ENCODE data around the gene ARPC2.

DNA sequence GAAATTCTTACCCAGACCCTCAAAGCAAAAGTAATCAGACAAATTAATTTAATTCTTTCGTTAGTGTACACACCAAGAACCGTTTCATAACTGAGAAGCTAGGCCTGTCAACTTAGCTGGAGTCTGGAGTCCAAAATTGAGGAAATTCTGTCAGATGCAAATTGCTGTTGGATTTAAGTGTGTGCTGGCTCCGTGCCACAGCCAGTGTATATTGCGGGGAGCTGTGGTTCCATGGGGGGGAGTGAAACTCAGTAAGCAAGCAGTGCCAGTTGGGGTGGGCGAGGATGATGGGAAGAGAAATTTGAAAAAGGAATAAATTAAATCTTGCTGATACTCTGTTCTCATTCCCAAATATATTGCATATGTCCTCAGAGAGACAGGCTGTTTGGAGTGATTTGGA, 4.0 kb downstream of the ARPC2 start:
- TF ChIP-seq, protein P1, sequence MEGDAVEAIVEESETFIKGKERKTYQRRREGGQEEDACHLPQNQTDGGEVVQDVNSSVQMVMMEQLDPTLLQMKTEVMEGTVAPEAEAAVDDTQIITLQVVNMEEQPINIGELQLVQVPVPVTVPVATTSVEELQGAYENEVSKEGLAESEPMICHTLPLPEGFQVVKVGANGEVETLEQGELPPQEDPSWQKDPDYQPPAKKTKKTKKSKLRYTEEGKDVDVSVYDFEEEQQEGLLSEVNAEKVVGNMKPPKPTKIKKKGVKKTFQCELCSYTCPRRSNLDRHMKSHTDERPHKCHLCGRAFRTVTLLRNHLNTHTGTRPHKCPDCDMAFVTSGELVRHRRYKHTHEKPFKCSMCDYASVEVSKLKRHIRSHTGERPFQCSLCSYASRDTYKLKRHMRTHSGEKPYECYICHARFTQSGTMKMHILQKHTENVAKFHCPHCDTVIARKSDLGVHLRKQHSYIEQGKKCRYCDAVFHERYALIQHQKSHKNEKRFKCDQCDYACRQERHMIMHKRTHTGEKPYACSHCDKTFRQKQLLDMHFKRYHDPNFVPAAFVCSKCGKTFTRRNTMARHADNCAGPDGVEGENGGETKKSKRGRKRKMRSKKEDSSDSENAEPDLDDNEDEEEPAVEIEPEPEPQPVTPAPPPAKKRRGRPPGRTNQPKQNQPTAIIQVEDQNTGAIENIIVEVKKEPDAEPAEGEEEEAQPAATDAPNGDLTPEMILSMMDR (conservative IDR thresholded peaks at IDR 0.05): no peak
- no peak for TF ChIP-seq EZH2 (IDR thresholded peaks at IDR 0.05; ENCODE audit: low read depth)
